Renal pelvis (tissue), 4 donors: Measurements from ENCODE around the gene HIPK2. TPM values are rescaled to one million over a fixed set of nuclear protein-coding genes. Genes with fewer than 3 reads are reported as not detected.

Experiments used
- DNase-seq: peaks from one replicate; pipeline ENCODE4 v3.0.0-alpha.2; 2013
- polyA plus RNA-seq, 3 donors: library from polyadenylated mRNA; unstranded; fragments of 120-200 nt; gene quantifications; one replicate each; pipeline ENCODE4 v1.2.1, GENCODE V29; 2013; ENCODE audit not compliant: insufficient read length in 3 of 3

HIPK2 gene
- polyA plus RNA-seq, 3 donors = 78.9 to 118 (median 109) TPM

DNA sequence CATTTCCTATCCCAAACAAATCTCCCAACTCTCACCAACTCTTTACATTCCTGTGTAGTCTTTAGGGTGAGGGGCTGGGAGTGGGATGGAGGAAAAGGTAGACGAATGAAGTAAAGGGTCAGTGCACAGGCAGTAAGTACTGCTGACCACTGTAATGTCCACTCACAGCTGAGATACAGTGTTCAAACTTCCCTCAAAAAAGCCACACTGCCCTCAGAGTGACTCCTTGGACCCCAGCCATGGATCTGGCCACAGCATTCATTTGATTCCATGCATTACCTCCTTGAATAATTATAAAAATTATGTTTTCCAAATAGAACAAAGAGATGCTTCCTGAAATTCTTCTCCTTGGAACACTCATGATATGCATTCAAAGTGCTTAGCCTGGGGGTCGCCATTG is 19.8 kb upstream of the HIPK2 start:
- no peak for DNase-seq

DNA sequence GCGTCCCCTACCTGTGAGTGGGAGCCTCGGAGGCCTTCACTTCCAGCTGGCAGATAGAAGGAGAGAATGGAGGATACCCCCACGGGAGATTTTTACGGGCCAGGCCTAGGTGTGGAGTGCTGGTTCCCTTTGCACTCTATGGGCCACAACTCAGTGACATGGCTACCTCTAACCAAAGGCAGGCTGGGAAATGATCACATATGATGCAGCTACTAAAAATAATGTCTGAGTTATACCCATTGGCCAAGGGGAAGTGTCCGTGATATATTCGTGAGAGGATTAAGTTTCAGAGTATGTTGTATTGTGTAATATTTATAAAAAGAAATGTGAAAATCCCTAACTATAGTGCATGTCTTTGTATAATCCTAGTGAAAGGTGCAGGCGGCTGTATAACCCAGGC is 13.5 kb upstream of the HIPK2 start:
- DNase-seq = no peak

DNA sequence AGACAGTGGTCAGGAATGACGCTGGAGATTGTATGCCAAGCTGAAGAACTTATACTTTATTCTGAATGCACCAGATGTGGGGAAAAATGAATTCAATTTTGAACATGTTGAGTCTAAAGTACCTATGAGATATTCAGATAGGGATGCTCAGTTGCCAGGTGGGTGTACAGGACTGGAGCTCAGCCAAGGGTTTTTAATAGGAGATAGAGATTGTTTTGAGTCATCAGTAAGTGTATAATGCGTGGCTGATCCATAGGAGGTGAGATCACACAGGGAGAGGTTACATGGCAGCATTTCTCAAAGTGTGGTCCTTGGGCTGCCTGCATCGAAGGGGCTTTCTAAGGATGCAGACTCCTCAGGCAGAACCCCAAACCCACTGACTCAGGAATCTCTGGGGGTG is 6.8 kb upstream of the HIPK2 start:
- DNase-seq = no peak

DNA sequence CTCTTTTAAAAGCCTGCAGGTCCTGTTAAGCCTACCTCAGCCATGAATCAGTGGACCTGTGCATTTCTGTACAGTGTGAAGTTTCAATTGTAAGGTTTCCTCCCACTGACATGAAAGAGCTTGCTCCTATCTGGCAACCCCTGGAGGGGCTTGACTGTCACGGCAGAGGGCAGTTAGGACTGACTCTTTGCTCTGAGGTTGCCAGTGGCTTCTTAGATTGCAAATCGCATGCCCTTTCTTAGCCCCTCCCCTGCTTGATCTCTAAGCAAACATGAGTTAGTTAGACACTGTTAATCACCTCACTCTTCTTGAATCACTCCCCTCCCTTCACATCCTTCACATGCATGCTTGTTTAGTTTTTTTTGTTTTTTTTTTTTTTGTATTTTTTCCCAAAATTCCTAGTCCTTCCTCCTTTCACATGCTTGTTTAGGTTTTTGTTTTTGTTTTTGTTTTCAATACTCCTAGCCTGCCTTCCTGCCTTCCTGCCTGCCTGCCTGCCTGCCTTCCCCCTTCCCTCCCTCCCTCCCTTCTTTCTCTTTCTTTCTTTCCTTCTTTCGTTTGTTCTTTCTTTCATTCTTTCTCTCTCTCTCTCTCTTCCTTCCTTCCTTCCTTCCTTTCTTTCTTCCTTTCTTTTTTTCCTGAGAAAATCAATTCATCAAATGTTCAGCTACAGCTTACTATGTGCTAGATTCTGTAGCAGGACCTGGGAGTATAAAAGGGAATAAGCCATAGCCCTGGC is 6.0 kb upstream of the HIPK2 start:
- peak; percentile 8 for DNase-seq

DNA sequence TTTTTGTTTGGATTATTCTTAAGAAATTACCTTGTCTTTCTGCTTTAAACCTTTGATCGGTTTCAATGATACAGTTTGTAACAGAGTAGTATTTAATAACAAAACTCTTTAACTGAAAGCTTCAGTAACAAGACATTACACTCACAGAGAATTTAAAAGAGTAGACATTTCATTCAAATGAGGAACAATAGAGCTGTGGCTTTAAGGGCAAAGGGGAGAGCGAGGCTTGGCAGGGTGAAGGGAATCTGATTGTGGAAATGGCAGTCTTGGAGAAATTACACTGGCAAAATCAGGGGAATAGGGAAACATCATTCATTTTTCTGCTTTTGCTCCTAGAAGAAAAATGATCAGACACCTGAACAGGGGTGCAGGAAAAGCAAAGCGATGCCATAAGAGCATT is 5.1 kb upstream of the HIPK2 start:
- DNase-seq = no peak

DNA sequence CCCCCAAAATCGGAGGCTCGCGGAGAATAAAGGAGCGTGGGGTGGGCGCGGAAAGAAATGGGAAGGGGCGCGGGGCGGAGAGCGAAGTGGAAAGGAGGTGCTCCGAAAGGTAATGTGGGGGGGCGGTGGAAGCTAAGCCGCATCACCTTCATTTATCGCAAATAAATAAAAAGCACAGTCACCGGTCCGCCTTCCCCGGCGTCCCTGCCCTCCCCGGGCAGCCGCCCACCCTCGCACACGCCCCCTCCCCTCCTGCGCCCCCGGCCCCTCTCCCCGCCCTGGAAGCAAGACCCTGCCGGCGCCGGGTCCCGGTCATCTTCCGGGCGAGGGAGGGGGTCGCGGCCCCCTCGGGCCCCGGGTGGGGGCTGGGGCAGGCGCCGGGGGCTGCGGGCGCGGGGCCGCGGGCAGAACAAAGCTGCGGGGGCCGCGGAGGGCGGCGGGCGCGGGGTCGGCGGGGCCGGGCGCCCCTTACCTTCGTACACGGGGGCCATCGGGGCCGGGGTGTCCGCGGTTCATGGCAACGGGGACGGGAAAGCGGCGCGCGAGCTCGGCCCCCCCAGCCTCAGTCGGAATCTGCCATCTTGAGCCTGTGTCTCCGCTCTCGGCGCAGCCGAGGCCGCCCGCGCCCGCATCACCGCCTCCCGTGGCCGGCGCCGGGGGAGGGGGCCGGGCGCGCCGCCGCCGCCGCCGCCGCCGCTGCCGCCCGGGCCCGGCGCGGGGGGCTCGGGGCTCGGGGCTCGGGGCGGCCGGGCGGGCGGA is 486 bp downstream of the HIPK2 start:
- DNase-seq = no peak

DNA sequence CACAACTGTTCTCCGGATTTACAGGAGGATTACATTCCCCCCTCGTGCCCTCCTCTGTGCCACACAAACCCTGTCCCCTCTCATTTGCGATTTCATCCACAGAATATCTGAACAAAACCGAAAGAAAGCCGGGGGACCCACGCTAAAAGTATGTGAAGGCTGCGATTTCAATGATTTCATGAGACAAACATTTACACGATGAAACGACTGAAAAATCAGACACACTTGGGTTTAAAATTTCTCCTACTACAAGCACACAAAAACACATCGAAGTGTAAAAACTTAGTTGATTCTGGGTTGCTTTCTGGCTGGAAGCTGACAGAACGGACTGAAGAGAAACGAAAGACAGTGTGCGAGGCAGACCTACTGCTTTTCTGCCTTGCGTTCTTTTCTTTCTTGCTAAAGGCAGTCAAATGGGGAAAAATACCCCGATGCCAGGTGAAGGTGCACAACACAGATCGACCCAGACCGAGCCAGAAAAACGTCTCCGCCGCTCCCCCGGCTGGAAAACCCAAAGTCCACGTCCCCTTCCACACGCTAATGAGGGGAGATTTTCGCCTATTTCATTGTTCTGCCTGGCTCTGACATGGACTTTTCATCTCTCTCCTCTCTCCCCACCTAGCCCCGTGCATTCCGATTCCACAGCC is 1.2 kb downstream of the HIPK2 start:
- DNase-seq = no peak

DNA sequence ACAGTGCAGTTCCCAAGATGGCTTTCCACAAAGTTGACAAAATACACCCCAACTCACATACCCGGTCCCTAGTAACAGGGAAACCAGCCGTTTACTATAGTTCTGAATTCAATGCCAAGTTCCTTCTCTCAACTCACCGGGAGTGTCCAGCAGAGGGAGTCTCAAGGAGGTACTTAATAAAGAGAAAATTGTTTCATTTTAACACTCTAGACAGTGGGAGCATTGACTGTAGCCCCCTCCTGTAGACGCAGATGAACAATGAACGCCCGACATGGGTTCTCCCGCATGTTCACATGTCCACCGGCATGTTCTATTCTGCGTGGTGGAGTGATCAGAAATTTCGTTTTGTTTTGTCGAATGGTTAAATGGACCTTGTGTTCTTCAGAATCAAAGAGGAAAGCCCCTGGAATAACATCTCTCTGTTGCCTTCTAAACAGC is 1.9 kb downstream of the HIPK2 start:
- DNase-seq = peak; percentile 84

DNA sequence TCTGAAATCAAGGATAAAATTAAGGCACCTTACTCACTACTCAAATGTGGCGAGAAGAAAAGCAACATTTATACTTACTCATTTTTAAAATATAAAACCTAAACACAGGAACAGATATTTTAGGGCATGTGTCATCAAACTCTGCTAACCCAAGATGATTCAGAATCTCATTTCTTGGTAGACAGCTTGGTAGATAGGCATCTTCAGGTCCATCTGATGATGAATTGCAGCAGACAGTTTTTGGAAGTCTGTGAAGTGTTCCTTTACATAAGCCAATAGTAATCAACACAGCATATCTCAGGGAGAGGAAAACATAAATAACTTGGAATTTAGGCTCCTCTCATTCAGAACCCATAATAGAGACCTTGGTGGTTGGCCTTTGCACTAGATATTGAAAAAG is 3.4 kb downstream of the HIPK2 start:
- DNase-seq = no peak

DNA sequence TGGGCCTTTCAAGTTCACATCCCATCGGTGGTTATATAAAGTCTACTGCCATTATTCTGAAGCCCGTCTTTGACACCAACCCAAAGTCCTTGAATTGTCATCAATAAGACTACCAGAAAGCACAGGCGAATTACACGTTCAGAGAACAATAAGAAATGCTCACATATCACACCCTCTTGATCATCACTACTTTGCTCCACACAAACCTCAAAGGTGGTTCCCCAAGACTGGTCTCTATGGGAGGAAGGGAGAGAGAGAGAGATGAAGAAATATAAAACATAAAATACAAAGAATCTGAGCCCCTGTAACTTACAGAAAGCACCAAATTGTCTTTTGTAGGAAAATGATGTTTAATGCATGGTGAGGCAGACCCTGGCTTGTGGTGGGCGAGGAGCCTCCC is 4.4 kb downstream of the HIPK2 start:
- DNase-seq = no peak

DNA sequence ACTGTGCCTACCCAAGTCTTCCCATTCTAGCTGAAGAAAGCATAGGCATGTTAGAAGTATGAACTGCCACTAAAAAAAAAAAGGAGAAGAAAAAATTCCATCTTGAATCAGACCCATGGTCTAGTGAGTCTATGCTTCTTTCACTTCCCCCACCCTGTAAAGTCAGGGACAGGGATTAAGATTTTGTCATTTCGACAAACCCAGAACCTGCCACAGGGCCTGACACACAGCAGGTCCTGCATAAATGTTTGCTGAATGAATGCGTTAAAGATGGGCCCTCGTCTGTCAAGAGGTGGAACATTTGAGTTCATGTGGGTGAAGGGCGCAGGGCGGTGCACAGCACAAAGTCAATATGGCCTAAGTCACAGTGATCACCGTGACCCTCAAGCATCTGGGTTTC is 4.9 kb downstream of the HIPK2 start:
- DNase-seq = no peak

DNA sequence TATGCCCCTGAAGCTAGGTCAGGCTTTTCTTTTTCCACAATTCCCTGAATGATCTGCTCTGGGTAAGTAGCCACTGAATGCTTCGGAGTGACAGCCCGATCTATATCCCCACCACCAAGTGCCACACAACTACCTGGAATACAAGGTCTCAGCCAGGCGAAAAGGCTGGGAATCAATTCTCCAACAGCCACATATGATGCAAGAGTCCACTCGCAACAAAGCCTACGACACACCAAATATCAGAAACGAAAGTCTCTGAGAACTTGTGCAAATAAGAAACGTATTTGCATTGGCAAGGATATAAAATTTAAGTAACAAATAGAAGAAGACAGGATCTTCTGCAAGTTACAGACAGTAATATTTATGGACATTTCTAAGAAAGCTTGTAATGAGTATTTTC is 5.7 kb downstream of the HIPK2 start:
- no peak for DNase-seq

DNA sequence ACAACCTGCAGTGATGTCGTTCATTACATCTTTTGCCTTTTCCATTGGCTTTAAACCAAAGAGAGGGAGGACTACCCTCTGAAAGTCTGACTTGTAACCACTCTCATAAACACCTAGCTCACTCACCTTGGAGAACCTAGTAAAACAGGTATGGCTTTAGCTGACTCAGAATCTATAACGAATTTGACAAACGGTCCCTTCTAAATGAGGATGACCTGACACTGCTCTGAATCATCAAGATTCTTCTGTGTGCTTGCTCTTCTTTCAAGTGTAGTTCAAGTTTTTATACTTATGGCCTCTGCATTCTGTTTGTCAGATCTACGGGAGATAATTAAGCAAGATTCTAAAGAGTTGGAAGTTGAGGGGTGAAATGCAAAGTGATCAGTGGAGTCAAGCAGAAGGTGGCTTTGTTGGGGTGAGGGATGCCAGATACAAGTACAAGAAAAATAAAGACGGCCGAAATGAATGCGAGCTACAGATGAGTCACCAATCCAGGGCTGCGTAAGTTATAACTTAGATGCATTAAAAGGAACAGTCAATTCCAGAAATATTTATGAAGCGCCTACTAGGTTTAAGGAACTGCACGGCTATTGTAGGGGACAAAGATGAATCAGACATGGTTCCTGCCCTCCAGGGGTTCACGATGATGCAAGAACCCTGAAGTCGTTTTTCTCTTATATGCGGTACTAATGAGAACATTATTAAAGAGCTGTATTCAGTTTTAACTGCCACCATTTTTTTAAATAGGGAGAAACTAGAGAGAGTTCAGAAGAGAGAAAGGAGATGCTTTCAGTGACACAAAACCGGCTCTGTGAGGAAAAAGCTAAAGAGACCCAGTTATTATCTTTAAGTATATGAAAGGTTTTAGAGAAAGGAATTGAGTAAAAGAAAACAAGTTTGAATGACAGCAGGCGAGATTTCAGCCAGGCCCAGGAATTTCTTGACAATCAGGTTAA is 6.5 kb downstream of the HIPK2 start:
- DNase-seq = no peak

DNA sequence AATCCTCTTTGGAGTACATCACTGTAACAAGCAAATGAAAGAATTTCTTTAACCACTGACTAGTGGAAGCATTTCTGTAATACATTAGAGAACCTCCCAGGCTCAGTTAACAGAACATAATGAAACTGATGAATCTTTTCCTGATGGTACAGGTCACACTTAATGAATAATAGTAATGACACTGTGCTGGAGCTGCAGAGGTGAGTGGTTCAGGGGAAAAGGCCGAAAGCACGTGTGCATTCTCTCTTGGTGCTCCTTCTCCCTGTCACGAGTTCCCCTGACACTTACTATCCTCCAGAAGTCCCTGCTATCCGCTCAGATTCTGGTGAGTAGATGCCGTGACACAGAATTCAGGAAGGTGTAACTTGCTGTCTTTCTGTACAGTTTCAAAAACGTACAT is 8.0 kb downstream of the HIPK2 start:
- DNase-seq = no peak

DNA sequence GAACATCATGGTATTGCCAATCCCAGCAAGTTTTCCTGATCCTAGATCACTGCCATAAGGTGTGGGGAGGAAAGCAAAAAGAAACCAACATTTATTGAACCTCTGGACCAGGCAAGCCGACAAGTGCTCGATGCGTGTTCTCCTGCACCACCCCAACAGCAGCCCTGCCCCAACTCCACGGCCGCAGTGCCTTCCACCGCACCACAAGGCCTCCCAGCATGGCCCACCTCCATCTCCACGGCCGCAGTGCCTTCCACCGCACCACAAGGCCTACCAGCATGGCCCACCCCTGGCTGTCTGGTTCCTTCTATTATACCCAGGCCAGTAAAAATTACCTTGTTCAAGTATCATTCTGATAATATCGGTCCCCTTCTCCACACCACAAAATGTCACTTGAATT is 8.7 kb downstream of the HIPK2 start:
- no peak for DNase-seq

DNA sequence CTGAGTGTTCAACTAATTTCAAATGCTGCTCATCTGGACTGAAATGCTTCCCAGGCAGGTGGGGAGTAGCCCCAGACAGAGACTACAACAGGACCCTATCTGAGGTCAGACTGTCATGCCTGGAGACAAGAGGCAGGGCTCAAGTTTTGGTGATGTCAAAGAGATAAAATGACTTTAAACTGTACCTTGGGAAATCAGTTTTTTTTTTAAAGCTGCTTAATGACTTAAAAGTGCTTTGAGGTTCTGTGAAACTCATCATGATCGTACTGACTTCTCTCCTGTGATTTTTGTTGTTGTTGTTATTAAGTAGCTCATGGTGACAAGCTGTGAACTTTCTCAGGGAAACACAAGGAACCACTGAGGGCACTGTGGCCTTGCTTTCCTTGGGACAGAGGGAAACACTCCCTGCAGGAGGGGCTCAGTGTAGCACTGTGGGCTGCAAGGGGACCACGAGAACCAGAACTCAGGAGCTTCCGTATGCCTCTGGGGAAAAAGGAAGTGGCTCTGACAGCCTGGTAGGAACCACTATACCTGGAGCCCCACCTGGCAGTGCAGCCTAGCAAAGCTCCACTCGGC is 9.5 kb downstream of the HIPK2 start:
- no peak for DNase-seq

DNA sequence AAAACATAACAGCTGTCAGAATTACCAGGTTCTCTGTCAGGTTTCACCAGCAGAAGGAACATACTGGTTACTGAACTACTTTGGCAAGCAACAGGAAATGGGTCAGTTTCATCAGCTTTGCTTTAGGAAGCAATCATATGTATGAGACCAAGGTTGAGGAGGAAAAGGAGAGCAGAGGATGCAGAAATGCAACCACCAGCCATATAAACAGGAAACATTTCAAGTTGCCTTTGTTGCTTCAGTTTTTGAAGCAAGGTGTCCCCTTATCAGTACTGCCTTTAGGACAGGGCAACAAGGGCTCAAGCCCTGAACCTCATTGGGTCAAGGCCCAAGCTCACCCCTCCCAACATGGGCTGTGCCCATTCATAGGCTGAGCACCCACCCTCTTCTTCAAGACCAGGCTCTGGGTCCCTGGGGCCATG is 10.2 kb downstream of the HIPK2 start:
- DNase-seq = no peak

DNA sequence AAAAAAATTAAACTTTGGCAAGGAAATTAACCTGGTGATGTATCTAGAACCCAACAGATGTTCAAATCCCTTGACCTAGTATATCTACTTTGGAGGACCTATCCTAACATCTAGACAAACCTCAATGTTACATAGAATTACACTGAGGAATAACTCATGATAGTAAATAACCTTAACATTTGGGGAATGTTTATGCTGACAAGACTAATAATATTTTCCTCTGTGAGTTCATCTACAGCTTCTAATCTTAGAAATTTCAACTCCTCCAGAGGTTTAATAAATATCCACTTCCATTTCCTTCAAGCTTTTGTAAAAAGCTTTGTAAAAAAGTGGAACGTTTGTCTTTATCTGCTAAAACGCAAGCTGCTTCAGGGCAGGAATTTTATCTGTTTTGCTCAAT is 12.7 kb downstream of the HIPK2 start:
- no peak for DNase-seq

DNA sequence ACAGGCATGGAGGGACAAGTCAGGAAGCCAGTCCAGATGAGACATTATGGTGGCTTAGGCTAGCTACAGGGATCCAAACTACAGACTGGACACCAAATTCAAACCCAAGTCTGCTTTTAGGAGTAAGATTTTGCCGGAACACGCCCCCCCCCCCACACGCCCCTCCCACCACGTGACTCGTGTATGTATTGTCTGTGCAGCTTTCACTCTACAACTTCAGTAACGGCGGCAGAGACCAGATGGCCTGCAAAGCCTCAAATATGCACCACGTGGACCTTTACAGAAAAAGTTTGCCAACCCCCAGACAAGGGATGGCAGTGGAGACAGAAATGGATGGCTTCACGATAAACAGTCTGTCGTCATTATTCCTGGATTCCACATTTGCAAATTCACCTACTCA is 14.5 kb downstream of the HIPK2 start:
- DNase-seq = no peak

DNA sequence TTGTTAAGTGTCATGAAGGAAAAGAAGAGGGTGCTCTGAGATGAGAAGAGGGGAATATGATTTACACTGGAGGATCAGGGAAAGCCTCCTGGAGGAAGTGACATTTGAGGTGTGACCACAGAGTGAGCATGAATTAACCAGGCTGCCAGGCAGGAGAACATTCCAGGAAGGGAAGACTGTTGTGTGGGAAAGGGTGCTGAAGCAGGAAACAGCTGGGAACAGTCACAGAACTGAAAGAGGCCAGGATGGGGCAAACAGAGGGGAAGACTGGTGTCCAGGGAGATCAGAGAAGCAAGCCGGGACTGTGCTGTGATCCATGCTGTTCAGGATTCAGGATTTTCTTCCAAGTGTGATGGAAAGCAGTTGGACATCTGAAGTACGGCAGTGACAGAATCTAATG is 14.9 kb downstream of the HIPK2 start:
- no peak for DNase-seq

DNA sequence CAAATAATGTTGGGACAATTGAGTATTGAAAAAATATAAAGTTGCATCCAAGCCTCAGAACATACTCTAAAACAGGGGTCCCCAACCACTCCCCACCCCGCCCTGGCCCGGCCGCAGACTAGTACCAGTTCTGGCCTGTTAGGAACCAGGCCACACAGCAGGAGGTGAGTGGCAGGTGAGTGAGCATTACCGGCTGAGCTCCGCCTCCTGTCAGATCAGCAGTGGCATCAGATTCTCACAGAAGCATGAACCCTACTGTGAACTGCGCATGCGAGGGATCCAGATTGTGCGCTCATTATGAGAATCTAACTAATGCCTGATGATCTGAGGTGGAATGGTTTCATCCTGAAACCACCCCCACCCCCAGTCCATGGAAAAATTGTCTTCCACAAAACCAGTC is 19.4 kb downstream of the HIPK2 start:
- DNase-seq = no peak

DNA sequence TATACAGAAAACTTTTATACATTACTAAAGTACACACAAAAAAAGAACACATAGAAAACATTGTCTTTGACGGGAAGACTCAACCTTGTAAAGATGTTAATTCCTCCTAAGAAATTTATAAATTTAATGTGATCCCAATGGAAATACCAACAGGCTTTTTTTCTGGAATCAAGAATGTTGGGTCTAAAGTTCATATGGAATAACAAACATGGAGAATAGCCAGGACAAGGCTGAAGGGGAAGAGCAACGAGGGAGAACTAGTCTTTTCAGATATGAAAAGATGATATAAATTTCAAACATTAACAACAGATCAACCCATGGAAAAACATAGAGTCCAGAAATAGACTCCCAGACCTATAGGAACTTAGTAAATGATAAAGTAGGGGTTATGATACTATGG is 19.8 kb downstream of the HIPK2 start:
- no peak for DNase-seq
